GM19468 (cell line): ENCODE results near the gene ADARB2.
"Not testable (repeated sequence)": the region's sequence is repeated elsewhere in the genome, so short reads cannot be mapped to it uniquely, and the experiment has no call there.

Experiments used
- ATAC-seq: cut with Tn5 transposase; IDR thresholded peaks from one replicate; pipeline ENCODE4 v1.9.1; 2021; ENCODE audit warnings: mild to moderate bottlenecking, moderate library complexity, moderate number of reproducible peaks; ENCODE audit not compliant: unreplicated experiment; ENCODE audit errors: extremely low read depth

Gene ADARB2

DNA sequence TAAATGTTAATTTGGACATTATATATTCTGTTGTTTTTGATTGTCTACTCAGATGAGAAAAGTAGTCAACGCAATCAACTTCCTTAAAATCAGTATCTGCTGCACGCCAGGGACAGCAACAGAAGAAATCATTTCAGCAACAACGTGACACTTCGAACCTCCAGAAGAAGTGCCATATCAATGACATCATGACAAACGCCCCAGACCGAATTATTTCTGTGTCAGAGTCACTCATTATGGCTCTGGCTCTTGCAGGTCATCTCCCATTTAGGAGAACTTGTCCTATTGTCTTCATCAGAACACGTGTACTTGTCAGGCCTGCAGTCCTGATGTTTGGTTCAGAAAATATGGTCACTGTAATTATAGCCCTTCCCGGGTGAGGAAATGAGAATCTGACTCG is 276.3 kb downstream of the ADARB2 start:
- no peak for ATAC-seq

DNA sequence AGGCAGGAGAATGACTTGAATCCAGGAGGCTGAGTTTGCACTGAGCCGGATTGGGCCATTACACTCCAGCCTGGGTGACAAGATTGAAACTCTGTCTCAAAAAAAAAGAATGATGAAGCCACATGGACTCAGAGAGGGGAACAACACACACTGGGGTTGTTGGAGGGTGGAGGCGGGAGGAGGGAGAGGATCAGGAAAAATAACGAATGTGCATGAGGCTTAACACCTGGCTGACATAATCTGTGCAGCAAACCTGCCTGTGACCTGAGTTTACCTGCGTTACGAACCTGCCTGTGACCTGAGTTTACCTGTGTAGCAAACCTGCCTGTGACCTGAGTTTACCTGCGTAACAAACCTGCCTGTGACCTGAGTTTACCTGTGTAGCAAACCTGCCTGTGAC is 277.7 kb downstream of the ADARB2 start:
- ATAC-seq: not testable (repeated sequence)

DNA sequence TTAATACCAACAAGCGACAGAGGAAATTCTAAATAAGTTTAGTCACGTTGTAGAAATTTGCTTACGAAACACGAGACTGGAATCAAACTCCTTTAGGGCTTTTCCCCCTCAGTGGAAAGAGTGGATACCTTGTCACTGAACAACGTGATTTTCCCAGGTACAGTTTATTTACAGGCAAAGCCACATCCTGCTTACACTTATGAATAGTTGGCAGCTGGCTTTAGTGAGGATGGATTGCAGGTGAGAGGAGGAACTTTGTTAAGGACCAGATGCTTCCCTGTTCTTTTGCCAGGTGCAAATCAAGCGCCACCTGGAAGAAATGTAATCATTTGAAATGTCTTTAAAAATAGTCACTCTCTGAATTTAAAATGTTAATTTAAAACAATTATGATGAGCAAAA is 282.4 kb downstream of the ADARB2 start:
- no peak for ATAC-seq

DNA sequence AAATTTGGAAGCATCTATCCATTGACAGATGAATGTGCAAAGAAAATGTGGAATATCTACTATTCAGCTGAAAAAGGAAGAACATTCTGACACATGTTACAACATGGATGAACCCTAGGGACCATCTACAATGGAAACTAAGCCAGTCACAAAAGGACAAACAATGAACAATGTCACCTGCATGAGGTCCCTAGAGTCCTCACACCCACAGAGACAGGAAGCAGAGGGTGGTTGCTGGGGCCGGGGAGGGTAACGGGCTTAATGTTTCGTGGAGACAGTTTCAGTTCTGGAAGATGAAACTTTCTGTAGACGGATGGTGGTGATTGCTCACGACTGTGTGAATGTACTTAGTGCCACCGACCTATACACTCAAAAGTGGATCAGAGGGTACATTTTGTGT is 282.9 kb downstream of the ADARB2 start:
- peak; percentile 85 for ATAC-seq

DNA sequence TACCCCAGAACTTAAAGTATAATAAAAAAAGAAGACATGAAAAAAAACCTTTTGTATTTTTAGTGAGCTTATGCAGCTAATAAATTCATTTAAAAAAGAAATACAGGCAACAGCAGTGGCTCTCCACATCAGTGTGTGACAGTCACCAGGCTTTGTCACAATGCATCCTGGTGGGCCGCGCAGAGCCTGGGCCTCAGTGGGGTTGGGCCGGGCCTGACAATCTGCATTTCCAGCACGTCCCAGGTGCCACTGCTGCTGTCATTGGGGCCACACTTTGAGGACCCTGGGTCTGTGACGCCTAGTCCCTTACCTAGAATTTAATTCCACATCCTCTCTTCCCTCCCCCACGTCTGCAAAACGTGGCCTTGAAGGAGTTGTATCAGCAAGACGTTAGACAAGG is 284.5 kb downstream of the ADARB2 start:
- no peak for ATAC-seq

DNA sequence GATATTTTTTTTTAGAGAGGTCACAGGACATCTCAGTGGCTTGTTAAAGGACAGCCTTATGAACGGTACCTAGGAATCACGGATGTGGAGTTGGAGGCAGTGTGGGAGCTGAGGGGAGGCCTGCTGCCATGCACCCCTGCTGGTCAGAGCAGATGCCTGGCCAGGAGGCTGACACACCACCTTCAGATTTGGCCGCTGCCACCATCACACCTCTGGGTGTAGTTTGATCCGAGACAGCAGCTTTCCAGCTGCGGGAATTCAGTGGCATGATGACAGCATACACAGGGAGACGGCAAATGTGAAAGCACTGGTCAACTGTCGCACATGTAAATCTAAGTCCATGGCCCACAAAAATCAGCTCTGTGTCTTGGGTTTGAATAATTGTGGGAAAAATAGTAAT is 285.4 kb downstream of the ADARB2 start:
- no peak for ATAC-seq

DNA sequence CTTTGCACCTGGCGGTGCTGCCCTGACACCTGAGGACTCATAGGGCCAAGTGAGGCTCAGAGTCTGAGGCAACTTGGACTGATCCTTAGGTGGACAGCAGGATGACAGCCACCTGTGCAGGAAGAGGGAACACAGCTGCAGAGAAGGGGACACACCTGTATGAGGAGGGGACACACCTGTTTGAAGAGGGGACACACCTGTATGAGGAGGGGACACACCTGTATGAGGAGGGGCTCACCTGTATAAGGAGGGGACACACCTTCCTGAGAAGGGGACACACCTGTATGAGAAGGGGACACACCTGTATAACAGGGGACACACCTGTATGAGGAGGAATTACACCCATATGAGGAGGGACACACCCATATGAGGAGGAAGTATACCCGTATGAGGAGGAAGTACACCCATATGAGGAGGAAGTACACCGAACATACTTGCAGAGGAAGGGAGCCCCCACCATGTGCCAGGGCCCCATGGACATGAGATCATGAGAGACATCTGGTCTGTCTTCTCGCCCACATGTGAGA is 285.9 kb downstream of the ADARB2 start:
- no peak for ATAC-seq

DNA sequence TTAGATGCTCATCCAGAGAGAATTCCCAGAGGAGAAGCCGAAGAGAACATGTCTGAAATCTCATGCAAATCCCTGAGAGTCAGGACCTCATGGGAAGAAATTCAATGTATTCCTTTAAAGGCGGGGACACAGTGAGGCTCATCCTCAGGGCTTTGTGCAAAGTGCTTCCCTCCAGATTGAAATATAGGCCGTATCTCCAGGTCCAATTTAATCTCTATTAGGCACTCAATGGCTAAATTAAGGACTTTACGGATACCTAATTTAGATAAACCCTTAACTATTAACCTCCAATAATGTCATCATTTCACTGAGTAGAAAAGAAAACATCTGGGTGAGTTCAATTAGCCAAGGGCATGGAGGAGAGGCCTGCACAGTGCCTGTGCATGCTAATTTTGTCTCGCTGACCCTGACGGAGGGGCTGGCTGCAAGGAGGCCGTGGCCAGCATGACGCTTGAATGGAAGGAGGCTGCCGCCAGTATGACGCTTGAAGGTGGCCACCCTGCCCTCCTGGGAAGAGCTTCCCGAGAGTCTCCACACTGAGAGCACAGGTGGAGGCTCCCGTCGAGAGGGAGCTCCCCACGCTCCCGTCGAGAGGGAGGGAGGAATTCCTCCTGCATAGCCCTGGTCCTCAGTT is 287.6 kb downstream of the ADARB2 start:
- ATAC-seq: no peak

DNA sequence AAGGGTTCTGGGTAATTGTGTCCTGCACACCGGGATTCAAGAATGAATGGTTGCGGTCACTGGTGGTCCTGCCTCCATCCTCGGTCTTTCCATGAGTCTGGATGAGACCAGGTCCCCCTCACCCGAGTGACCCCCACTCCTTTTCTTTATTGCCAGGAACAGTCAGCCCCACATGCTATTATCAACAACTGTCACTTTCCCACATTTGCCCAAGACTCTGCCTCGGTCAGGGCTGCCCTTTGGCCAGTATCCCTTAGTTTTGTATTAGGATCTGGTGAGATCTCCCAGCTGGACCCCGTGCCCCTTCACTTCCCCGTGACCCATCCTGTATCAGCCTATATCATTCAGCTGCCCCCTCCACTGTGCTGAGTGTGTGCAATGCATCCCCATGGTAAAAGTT is 288.3 kb downstream of the ADARB2 start:
- ATAC-seq: no peak

DNA sequence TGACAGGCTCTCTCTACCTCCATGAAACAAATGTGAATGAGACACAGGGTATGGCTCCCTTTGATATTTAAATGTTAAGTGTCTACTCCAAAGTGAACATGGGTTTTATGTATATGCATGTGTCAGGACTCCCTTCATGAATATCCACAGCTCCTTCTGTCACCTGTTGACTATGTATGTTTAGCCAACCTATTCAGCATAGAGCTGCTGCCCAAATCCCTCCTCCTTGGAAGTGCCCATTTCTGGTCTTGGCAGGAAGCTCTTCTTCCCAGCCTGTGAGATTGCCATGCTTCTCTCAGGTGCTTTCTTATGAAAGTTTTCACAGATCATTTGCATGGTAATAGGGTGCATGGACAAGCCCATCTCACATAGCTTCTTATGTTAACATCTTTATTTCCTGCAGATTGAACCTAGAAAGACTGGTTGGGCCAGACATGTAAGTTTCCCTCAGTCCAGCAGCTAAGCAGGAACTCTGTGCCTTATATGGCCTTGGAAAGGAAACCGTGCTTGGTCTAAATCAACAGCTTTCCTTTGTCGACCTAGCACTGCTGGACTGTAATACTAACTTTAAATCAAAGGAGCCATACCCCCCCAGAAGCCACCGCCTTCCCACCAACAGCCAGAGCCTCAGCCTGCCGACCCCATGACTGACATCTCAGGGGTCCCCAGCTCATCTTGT is 288.9 kb downstream of the ADARB2 start:
- no peak for ATAC-seq

DNA sequence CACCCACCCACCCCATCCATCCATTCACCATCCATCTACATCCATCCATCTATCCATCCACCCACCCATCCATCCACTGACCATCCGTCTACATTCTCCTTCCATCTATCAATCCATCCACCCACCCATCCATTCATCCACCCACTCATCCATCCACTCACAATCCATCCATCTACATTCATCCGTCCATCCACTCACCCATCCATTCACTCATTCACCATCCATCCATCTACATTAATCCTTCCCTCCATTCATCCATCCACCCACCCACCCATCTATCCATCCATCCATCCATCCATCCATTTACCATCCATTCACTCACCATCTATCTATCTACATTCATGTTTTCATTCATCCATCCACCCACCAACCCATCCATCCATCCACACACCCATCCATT is 292.5 kb downstream of the ADARB2 start:
- no peak for ATAC-seq

DNA sequence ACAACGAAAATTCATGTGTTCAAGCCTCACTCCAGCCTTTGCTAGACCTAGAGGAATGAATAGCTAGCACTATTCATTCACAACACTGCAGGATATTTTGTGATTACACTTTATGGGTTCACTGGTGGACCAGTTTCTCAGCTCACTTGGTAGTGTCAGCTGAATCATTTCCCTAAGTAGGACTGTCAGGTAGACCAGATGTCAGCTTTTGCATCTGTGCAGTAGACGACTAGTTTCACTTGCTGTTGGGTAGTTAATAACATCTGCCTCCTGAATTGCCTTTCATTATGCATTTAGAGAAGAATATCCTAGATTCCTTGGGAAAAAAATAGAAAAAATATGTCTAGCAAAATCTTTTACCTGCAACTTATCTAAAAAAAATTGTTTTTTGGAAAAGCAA is 296.4 kb downstream of the ADARB2 start:
- no peak for ATAC-seq

DNA sequence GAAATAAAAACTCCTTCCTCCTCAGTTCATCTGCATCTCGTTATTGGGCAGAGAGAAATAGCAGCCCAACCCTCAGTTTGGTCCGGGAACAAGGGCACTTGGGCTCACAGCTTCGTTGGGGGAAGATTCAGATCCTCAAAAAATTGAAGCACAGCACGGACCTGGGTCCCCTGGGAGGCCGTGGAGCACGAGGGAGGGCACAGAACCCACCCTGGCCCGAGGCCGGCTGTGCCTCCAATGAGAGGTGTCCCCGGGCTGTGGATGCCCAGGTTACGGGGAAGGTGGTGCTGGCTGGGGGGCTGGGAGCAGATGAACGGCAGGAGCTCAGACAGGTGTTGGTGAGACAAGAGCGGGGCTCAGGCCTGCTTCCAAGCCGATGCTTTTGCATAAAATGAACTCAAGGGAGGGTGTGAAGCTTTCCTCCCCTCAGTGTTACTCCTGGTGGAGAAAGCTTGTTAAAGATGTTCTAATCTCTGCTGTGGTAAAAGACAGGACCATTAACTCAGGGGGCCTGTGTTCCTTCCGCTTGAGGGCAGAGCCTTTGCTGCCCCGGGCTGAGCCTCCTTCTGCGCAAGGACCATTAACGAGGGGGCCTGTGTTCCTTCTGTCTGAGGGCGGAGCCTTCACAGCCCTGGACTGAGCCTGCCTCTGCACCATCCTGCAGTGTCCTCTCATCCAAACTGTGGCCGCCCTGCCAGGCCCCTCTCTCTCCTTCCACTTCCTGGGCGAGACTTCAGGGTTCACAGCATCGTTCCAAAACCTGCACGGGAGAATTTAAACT is 302.2 kb downstream of the ADARB2 start:
- ATAC-seq: no peak

DNA sequence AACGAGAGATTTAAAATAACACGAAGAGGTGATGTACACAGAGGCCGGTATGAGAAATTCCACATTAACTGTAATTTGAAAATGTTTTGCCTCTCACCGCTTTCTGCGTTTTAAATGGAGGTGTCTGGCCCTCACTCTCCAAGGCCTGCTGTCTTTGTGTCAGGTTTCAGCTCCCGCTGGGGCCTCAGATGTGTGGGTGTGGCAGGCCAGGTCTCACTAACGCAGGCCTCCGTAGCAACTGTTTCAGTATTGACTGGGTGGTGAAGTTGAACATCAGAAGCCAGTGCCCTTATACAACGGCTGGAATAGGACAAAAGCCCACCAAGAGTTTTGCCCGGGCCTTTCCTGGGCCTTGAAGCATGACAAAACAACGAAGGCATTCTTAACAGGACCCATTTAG is 303.1 kb downstream of the ADARB2 start:
- ATAC-seq: no peak

DNA sequence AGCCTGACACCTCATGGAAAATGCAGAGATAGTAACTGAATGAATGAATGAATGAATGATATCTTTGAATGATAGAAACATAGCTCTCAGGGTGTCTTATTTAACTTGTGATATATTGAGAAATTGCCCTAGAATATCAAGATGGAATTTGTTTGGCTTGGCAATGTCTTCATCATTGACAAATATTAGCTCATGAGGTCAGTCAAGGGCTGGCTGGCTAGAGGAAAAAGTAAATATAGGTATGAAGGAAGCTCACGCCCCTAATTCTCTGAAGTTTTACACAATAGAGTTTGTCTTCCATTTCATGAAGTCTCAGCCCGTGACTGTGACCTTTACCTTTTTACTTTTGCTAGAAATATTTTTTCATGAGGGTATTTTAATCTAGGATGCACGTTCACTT is 305.2 kb downstream of the ADARB2 start:
- no peak for ATAC-seq

DNA sequence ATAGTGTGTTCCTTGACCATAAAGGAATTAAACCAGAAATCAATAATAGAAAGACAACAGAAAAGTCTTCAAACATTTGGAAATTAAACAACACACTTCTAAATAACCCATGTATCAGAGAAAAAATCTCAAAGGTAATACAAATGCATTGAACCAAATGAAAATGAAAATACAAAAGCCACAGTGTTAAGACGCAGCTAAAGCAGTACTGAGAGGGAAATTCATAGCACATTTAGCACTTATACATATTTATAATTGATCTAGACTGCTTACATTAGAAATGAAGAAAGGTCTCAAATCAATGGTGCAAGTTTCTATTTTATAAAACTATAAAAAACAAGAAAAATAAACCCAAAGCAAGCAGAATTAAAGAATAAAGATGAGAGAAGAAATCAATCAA is 306.1 kb downstream of the ADARB2 start:
- no peak for ATAC-seq

DNA sequence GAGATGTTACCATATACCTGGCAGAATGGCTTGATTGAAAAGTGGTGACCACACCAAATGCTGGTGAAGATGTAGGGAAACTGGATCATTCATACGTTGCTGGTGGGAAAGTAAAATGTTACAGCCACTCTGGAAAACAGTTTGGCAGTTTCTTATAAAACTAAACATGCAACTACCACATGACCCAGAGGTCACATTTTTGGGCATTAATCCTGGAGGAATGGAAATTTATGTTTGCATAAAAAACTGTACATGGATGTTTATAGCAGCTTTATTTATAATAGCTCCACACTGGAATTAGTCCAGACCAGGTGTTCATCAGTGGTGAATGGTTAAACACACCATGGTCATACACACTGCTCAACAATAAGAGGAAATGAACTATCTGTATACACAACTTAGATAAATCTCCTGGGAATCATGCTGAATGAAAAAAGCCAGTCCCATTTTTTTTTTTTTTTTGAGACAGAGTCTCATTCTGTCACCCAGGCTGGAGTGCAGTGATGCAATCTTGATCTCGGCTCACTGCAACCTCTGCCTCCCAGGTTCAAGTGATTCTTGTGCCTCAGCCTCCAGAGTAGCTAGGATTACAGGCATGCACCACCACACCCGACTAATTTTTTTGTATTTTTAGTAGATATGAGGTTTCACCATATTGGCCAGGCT is 309.7 kb downstream of the ADARB2 start:
- not testable (repeated sequence) for ATAC-seq

DNA sequence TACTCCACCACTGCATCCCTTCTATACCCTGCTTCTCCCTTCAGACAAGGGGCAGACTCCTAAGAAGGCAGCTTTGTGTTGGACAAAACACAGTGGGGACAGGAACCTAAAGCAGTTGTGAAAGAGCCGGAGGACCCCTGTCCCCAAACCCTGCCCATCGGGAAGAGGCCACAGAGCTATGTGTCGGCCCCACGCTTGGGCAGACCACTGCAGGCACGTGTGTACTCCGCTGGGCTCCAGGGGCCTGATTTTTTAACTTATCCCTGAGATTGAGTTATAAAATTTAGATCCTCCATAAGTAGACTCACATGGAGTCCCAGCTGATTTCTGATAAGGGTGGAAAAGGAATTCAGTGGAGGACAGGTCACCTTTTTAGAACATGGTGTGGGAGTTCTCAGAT is 310.5 kb downstream of the ADARB2 start:
- no peak for ATAC-seq

DNA sequence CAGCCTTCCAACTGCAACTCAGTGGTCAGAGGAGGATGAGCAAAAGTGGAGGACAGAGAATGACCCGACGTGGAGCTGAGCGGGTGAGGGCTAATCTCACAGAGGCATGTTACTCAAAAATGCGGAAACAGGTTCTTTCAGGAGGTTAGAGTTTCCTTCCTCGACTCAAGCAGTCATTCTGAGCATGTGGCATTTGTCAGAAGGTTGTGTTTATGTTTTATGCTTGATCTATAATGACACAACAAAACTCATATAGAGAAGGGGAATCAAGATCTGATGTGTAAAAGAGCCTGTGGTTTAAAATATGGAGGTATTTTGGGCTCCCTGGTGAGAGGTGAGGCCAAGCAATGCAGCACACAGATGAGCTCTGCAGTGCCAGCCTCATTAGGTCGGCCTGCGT is 311.4 kb downstream of the ADARB2 start:
- peak; percentile 34 for ATAC-seq

DNA sequence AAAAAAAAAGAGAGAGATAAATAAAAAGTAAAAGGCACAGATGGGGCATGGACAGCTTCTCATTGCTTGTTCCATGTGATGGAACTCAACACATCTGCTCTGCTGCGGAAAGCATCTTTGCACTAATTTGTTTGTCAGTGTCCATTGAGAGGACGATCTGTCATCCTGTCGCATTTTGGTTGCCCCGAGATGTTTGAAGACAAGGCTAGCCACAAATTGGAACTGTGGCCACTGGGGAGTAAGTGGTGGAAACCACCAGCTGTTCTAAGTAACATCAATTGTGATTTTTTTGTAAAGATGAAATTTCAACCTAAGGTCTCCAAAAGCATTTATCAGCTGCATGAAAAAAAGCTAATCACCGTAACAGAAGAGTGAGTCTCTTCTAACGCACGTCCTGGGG is 312.7 kb downstream of the ADARB2 start:
- no peak for ATAC-seq
